SJCRH30 (cell line): ENCODE measurements around the gene NT5C2. TPM values are rescaled to one million over a fixed set of nuclear protein-coding genes. Genes with fewer than 3 reads are reported as not detected.

Experiments
- DNase-seq, 2 experiments: peaks; one replicate each; pipeline ENCODE4 v3.0.0-alpha.2; 2015 to 2020
- H3K27ac ChIP-seq: fragments of 250-450 bp; sonication (Bioruptor Pico); 2 replicates; pipeline ENCODE4 v1.5.1; 2020; ENCODE audit warnings: mild to moderate bottlenecking, moderate library complexity
- H3K27me3 ChIP-seq: fragments of 250-450 bp; sonication (Bioruptor Pico); 2 replicates; pipeline ENCODE4 v1.5.1; 2020; ENCODE audit warnings: mild to moderate bottlenecking, moderate library complexity
- H3K36me3 ChIP-seq: fragments of 250-450 bp; sonication (Bioruptor Pico); 2 replicates; pipeline ENCODE4 v1.5.1; 2020; ENCODE audit warnings: mild to moderate bottlenecking, moderate library complexity
- H3K4me1 ChIP-seq: fragments of 250-450 bp; sonication (Bioruptor Pico); 2 replicates; pipeline ENCODE4 v1.5.1; 2020; ENCODE audit warnings: mild to moderate bottlenecking, moderate library complexity
- H3K4me3 ChIP-seq: fragments of 250-450 bp; sonication (Bioruptor Pico); 2 replicates; pipeline ENCODE4 v1.5.1; 2020; ENCODE audit warnings: mild to moderate bottlenecking, moderate library complexity
- H3K9me3 ChIP-seq: fragments of 250-450 bp; sonication (Bioruptor Pico); replicated peaks from 2 replicates; pipeline ENCODE4 v1.5.1; 2020; ENCODE audit warnings: mild to moderate bottlenecking, moderate library complexity
- total RNA-seq: library from RNA; depleted of rRNA; stranded (reverse); fragments of >200 nt; shearing (Covaris generic); gene quantifications from 2 replicates; pipeline ENCODE4 v1.2.3, GENCODE V29; 2014

NT5C2 gene
- total RNA-seq, 1 experiment from 2014 or later = 77.0 TPM

DNA sequence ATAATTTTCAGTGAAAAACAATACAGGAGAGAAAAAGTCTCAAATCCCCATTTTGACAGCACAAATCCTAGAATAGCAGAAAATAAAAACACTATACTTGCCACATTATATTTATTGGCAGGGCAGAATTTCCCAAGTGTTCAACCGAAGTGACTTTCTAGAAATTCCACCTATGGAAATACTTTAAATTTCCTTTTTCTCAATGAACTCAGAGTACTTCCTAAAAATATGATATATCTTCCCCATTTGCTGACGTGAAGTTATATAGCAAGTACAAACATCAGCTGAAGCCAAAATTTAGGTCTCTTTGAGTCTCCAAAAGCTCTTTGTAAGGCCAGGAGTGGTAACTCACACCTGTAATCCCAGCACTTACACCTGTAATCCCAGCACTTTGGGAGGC lies 83.3 kb downstream of the NT5C2 start:
- peaks cover 8% of the 10 kb centered on the region; the same call in 1 of the 2 replicates for H3K36me3 ChIP-seq
- no peak overlapping the region for H3K27ac ChIP-seq
- H3K4me1 ChIP-seq = peaks cover 26% of the 10 kb centered on the region
- no peak overlapping the region for H3K4me3 ChIP-seq
- no peak for DNase-seq
- H3K27me3 ChIP-seq = no peaks in the 10 kb centered on the region
- H3K9me3 ChIP-seq = no peaks in the 10 kb centered on the region

DNA sequence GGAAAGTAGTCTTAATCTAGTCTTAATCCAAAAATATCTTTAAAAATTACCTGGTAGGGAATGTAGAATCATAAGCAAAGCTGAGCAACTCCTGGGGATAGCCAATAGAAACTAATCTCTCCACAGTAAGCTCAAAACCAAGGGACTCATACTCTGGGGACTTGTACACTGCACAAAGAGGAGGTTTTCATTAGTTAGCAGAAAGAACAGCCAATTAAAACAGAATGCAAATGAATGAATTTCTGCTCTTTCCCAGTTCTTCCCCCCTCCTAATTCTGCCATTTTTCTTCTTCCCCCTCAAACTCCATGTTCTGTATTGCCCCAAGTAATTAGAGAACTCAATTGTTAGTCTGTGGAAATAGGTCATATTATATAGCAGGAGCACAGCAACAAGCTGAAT lies 86.5 kb downstream of the NT5C2 start:
- peaks cover 17% of the 10 kb centered on the region; the same call in 1 of the 2 replicates for H3K36me3 ChIP-seq
- H3K27me3 ChIP-seq = no peaks in the 10 kb centered on the region
- no peak for DNase-seq
- no peak overlapping the region for H3K4me3 ChIP-seq
- peaks cover 14% of the 10 kb centered on the region for H3K4me1 ChIP-seq
- no peak overlapping the region for H3K27ac ChIP-seq
- H3K9me3 ChIP-seq = no peaks in the 10 kb centered on the region

DNA sequence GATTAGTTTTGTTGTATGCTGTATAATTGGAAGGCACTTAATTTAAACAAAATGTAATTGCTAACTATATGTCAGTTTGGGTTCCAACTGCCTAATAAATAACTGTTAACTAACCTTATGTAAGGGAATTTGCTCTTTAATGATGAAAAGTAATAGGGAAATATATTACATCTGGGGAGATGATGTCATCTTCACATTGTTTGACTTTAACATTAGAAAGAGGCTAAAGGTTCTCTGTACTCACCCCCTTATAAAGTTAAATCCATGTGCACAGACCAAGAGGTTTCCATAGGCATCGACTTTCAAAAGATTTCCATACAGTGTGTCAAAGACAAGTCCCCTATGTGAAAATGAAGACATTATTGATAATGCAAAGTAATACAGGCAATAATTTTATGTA lies 87.6 kb downstream of the NT5C2 start:
- H3K36me3 ChIP-seq = peaks cover 25% of the 10 kb centered on the region; the same call in 1 of the 2 replicates
- no peak for DNase-seq
- no peaks in the 10 kb centered on the region for H3K9me3 ChIP-seq

DNA sequence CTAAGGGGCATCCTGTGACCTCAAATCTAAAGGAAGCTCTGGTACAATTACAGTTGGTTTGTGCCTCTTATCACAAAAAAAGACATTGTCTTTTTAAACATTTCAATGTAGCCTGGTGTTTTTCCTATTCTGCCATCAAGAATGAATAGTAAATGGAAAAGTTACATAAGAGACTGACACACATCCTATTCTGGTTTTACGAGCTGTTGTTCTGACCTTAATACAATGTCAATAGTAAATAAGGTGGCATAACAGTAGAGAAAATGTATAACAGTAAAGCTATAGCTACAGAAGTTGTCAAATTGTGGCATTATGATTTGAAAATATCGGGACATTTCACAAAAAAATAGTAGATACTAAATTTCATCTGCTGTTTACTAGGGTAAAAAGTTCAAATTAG lies 88.4 kb downstream of the NT5C2 start:
- Histone ChIP-seq H3K27me3 (no peaks in the 10 kb centered on the region), H3K36me3 (peaks cover 30% of the 10 kb centered on the region; the same call in 1 of the 2 replicates), H3K4me1 (no peaks in the 10 kb centered on the region), H3K9me3 (no peaks in the 10 kb centered on the region), H3K27ac (no peak overlapping the region), H3K4me3 (no peak overlapping the region)
- DNase-seq = no peak

More for the DNA sequence above, 87.6 kb downstream of the NT5C2 start:
- Histone ChIP-seq H3K27ac (no peak overlapping the region), H3K27me3 (no peaks in the 10 kb centered on the region), H3K4me1 (peaks cover 4% of the 10 kb centered on the region), H3K4me3 (no peak overlapping the region)

DNA sequence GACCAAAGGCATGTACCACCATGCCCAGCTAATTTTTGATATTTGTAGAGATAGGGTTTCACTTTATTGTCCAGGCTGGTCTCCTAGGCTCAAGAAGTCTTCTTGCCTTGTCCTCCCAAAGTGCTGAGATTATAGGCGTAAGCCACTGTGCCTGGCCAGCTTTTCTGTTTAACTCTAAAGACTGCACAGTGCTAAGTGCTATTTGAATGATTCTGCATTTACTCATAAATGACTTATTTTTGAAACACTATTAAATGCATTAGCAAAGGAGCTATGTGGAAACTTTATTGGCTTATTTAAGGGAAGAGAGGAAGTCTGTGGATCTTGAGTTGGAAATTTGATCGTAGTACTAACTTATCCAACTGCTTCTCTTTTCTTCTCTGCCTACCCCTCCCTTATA lies 89.1 kb downstream of the NT5C2 start:
- Histone ChIP-seq H3K27ac (no peak overlapping the region), H3K27me3 (no peaks in the 10 kb centered on the region), H3K4me3 (no peak overlapping the region), H3K4me1 (no peaks in the 10 kb centered on the region), H3K9me3 (no peaks in the 10 kb centered on the region), H3K36me3 (peaks cover 37% of the 10 kb centered on the region; the same call in 1 of the 2 replicates)
- no peak for DNase-seq

DNA sequence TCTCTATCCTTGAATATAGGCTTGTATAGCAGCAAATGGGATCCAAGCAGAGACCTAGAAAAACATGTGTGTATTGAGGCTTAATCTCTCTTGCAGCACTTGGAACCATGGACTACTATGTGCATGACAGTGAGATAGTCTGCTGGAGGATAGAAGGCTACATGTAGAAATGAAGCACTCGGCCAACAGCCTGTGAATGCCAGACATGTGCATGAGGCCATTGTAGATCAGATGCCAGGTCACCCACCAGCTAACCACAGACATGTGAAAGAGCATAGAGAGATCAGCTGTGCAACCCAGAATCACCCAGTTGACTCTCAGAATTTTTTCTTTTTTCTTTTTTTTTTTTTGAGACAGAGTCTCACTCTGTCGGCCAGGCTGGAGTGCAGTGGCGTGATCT lies 90.9 kb downstream of the NT5C2 start:
- Histone ChIP-seq H3K4me1 (no peaks in the 10 kb centered on the region), H3K9me3 (no peaks in the 10 kb centered on the region), H3K36me3 (peaks cover 47% of the 10 kb centered on the region), H3K4me3 (no peak overlapping the region), H3K27me3 (no peaks in the 10 kb centered on the region), H3K27ac (no peak overlapping the region)
- peak in 1 of 2 experiments; percentile 26 for DNase-seq

DNA sequence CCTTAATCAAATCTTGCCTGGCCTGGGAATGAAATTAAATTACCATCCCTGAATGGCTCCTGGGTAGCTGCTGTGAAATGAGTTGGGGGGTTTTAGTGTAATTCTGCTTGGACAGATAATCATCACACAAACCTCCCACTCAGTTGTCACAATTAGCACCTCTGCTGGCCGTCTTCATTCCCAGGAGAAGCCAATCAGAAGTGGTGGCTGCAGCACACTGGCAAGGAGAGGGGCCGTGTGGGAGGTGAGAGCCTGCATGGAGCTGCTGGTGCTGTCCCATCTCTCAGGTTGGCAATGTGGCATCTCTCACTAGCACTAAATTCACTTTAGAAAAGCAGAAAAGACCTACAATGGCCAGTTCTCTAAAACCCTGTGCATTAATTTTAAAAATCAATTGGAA lies 92.5 kb downstream of the NT5C2 start:
- Histone ChIP-seq H3K9me3 (no peaks in the 10 kb centered on the region), H3K4me3 (no peak overlapping the region), H3K27me3 (no peaks in the 10 kb centered on the region), H3K4me1 (no peaks in the 10 kb centered on the region), H3K36me3 (peaks cover 54% of the 10 kb centered on the region), H3K27ac (no peak overlapping the region)
- DNase-seq = no peak

DNA sequence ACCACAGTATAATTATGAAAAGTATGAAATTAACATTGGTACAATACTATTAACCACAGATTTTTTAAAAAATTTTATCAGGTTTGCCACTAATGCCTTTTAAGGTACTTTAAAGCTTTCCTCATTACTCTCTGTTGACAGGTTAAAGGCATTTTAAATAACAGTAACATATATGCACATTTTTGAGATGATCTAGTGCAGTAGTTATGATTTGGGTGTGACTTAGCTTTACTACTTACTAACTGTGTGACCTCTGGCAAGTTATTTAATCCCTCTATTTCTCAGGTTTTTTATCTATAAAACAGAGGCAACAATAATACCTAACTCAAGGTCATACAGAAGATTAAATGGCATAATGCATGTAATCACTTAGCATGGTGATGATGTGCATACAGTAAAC lies 94.8 kb downstream of the NT5C2 start:
- DNase-seq = no peak
- Histone ChIP-seq H3K27me3 (no peaks in the 10 kb centered on the region), H3K27ac (no peak overlapping the region), H3K36me3 (peaks cover 62% of the 10 kb centered on the region), H3K4me3 (no peak overlapping the region), H3K4me1 (no peaks in the 10 kb centered on the region), H3K9me3 (no peaks in the 10 kb centered on the region)

DNA sequence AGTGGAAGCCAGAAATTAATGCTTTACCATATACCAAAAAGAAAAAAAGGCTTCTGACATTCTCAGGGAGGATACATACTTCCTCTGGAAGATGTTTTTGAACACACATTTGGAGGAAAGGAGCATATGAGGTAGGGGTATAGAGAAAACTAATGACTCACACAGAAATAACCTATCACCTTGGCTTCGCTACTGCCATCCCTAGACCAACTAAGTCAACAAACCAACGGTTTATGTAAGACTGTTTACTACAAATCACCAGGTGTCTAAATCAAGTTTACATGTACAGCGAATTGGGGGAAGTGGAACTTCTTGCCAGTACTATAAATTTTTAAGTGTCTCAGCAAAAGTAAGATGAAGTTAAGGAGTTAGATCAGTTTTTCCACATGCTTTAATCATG lies 96.9 kb downstream of the NT5C2 start:
- no peaks in the 10 kb centered on the region for H3K27me3 ChIP-seq
- H3K27ac ChIP-seq = no peak overlapping the region
- H3K36me3 ChIP-seq = peaks cover 72% of the 10 kb centered on the region
- no peaks in the 10 kb centered on the region for H3K9me3 ChIP-seq
- H3K4me3 ChIP-seq = no peak overlapping the region
- no peaks in the 10 kb centered on the region for H3K4me1 ChIP-seq
- no peak for DNase-seq

DNA sequence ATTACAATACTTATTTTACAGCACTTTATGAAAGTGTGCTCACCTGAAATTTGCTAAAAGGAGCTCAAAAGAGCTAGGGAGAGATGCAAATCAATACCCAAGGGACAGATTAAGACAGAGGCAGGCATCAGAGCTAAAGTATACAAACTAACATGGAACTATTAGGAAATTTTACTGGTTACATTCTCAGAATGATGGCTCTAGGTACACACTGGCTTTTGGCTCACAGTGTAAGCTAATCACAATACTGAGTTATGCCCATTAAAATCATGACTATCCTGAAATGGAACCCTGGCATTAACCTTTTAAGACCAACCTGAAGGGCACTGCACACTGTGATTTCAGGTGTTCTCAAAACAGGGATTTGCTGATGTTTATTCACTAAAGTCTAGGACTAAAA lies 98.1 kb downstream of the NT5C2 start:
- H3K4me1 ChIP-seq = no peaks in the 10 kb centered on the region

DNA sequence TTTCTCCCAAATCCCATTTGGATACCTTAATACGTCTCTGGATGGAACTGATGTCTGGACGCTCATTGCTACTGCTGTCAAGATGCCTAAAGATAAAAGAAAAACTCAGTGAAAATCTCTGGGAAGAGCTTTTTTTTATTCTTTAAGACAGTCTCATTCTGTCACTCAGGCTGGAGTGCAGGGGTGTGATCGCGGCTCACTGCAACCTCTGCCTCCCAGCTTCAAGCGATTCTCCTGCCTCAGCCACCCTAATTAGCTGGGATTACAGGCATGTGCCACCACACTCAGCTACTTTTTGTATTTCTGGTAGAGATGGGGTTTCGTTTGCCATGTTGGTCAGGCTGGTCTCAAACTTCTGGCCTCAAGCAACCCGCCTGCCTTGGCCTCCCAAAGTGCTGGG lies 102.2 kb downstream of the NT5C2 start:
- no peaks in the 10 kb centered on the region for H3K9me3 ChIP-seq
- H3K4me1 ChIP-seq = no peaks in the 10 kb centered on the region
- H3K27me3 ChIP-seq = no peaks in the 10 kb centered on the region
- no peak for DNase-seq
- H3K36me3 ChIP-seq = peaks cover 72% of the 10 kb centered on the region
- no peak overlapping the region for H3K4me3 ChIP-seq
- no peak overlapping the region for H3K27ac ChIP-seq

More for the DNA sequence above, 98.1 kb downstream of the NT5C2 start:
- Histone ChIP-seq H3K4me3 (no peak overlapping the region), H3K36me3 (peaks cover 70% of the 10 kb centered on the region), H3K9me3 (no peaks in the 10 kb centered on the region), H3K27me3 (no peaks in the 10 kb centered on the region), H3K27ac (no peak overlapping the region)
- no peak for DNase-seq

DNA sequence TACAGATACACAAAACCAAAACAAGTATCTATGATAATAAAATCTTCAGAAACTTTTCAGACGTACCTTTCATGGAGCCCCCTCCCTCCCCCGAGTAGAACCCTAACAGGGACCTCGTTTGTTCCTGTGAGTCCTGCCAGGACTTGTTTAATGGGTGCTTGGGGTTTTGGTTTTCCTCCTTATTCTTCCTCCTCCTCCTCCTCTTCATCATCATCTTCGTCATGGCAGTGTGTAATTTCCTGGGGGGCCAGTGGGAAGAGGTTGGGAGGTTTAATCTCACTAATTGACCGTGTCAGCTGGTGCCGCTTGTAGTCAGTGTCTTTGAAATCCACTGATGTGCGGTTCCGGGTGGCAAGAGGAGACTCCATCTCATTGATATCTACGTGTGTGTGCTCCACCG lies 103.6 kb downstream of the NT5C2 start:
- H3K4me3 ChIP-seq = no peak overlapping the region
- no peak overlapping the region for H3K27ac ChIP-seq
- peaks cover 69% of the 10 kb centered on the region for H3K36me3 ChIP-seq
- no peak for DNase-seq
- H3K27me3 ChIP-seq = no peaks in the 10 kb centered on the region
- H3K9me3 ChIP-seq = no peaks in the 10 kb centered on the region
- no peaks in the 10 kb centered on the region for H3K4me1 ChIP-seq

DNA sequence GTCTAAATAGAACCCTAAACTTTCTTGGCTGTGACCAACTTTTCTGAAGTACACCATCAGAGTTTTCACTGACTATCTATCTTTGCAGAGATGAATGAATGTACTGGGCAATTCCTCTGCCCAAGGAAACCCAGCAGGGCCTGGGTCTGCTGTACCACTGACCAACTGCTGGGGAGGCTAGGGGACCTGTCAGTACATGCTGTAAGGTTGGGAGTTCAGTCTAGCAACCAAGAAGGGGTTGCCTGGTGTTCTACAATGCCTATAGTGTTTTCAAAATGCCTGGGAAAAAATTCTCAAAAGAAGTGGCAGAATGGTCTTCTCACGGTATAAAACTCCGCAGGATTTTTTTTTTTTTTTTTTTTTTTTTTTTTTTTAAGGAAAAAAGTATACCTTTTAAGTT lies 106.3 kb downstream of the NT5C2 start:
- Histone ChIP-seq H3K4me1 (no peaks in the 10 kb centered on the region), H3K27me3 (no peaks in the 10 kb centered on the region), H3K4me3 (no peak overlapping the region), H3K36me3 (peaks cover 47% of the 10 kb centered on the region), H3K9me3 (no peaks in the 10 kb centered on the region), H3K27ac (no peak overlapping the region)
- no peak for DNase-seq

DNA sequence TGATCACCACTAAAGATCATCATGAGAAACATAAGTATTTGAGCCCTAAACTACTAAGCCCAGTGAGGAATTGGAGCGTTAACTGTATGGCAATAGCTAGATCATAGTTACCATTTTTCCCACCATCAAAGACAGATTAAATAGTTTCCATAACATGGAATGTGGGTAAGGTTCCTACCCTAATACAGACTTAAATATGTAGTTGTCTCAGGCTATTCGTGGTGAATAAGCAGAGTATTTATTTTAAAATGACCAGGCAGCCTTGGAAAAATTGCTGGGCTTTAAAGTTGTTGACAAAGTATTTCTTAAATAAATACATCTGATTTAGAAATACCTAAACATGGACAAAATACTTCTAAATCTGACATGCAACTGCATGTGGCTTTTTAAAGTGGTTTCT lies 106.8 kb downstream of the NT5C2 start:
- Histone ChIP-seq H3K27ac (no peak overlapping the region), H3K36me3 (peaks cover 41% of the 10 kb centered on the region), H3K4me3 (no peak overlapping the region), H3K4me1 (no peaks in the 10 kb centered on the region), H3K27me3 (no peaks in the 10 kb centered on the region), H3K9me3 (no peaks in the 10 kb centered on the region)
- DNase-seq = no peak

DNA sequence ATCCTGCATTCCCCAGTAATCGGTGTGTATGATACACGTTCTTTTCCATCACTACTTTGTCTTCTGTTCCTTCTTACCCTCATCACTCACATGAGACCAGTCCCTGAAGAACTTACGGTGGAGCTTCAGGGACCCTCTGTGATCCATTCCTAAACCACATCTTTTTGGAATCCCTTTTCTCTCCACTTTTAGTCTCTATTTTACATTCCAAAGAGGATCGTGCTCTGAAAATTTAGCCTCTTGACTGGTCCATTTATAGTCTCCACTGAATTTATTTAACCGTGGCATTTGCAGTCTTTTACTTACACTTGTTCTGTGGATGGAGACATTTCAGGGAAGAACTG lies 109.1 kb downstream of the NT5C2 start:
- peaks cover 21% of the 10 kb centered on the region for H3K36me3 ChIP-seq
- H3K9me3 ChIP-seq = no peaks in the 10 kb centered on the region
- no peak overlapping the region for H3K27ac ChIP-seq
- no peaks in the 10 kb centered on the region for H3K27me3 ChIP-seq
- no peaks in the 10 kb centered on the region for H3K4me1 ChIP-seq
- DNase-seq = no peak
- H3K4me3 ChIP-seq = no peak overlapping the region

DNA sequence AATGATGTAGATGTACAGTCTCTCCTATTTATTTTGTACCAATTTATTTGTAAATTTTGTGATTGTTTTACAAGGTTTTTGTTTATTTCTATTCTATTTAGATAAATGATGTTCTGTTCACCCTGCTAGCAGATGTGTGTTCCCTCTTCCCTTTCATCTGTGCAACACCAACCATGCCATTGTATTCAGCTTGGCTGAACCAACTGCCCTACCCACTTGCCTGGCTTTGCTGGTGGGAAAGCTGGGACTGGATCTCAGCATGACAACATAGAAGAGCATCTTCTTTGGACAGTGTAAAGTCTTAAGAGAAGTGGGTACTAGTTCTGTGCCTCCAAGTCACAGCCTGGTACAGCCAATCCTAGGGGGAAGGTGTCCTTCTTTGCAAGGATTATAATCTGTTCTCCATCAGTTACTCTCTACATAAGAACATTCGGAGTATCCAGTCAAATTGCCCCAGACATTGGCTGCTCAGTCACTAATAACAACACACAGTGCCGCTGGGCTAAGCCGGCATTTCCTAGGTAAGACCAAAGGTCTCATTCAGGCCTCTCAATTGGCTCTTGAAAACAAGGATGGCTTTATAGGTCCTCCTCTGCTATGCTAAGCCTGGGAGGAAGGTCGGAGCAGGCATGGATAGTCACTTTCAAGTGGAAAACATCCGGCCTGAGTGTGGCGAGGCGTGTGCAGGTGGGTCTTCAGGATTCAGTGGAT lies 109.7 kb downstream of the NT5C2 start:
- Histone ChIP-seq H3K27ac (no peak overlapping the region), H3K27me3 (no peaks in the 10 kb centered on the region), H3K36me3 (peaks cover 20% of the 10 kb centered on the region), H3K9me3 (no peaks in the 10 kb centered on the region), H3K4me1 (no peaks in the 10 kb centered on the region), H3K4me3 (no peak overlapping the region)
- DNase-seq = no peak
